Measurements from ENCODE around the gene ECPAS.

DNA sequence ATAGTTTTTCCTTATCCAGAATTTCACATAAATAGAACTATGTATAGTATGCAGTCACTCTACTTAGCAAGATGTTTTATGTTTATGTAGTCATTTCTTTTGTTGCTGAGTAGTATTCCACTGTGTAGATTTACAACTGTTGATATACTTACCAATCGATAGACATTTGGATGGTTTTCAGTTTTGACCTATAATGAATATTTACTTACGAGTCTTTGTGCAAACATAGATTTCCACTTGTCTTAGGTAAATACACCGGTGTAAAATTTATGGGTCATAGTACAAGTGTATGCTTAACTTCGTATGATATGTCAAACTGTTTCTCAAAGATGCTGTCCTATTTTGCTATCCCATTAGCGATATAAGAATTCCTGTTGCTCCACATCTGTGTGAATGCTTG lies 134.4 kb downstream of the ECPAS start:
- TF ChIP-seq, protein P1, sequence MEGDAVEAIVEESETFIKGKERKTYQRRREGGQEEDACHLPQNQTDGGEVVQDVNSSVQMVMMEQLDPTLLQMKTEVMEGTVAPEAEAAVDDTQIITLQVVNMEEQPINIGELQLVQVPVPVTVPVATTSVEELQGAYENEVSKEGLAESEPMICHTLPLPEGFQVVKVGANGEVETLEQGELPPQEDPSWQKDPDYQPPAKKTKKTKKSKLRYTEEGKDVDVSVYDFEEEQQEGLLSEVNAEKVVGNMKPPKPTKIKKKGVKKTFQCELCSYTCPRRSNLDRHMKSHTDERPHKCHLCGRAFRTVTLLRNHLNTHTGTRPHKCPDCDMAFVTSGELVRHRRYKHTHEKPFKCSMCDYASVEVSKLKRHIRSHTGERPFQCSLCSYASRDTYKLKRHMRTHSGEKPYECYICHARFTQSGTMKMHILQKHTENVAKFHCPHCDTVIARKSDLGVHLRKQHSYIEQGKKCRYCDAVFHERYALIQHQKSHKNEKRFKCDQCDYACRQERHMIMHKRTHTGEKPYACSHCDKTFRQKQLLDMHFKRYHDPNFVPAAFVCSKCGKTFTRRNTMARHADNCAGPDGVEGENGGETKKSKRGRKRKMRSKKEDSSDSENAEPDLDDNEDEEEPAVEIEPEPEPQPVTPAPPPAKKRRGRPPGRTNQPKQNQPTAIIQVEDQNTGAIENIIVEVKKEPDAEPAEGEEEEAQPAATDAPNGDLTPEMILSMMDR (IDR thresholded peaks at IDR 0.05) = no peak
- no peak for TF ChIP-seq EP300 (IDR thresholded peaks at IDR 0.05)

All from suprapubic skin (tissue), 3 donors.